ENCODE data around the gene SH3BP4. TPM values are rescaled to one million over a fixed set of nuclear protein-coding genes. Genes with fewer than 3 reads are reported as not detected.

Gene SH3BP4
- total and polyA plus RNA-seq, 2 of the 13 experiments (the other 11 are each of a cell fraction or from before 2014, with no cell fraction given) = 34.6 to 99.1 TPM

- TF ChIP-seq ZNF687 (CRISPR knock-in tag; IDR thresholded peaks at IDR 0.05) (peak; percentile 64), ZNF18 (CRISPR knock-in tag; IDR thresholded peaks at IDR 0.05; ENCODE audit: insufficient replicate concordance) (no peak), FOSL1 (CRISPR knock-in tag; IDR thresholded peaks at IDR 0.05; ENCODE audit: borderline replicate concordance) (no peak), WIZ (CRISPR knock-in tag; IDR thresholded peaks at IDR 0.05) (no peak), SP140L (CRISPR knock-in tag; IDR thresholded peaks at IDR 0.05; ENCODE audit: borderline replicate concordance) (no peak), CTCF (CRISPR knock-in tag; IDR thresholded peaks at IDR 0.05) (no peak), ZNF883 (CRISPR knock-in tag; IDR thresholded peaks at IDR 0.05; ENCODE audit: not compliant biosample characterization) (no peak), ZSCAN31 (CRISPR knock-in tag; IDR thresholded peaks at IDR 0.05; ENCODE audit: low read depth) (no peak; the same call in 1 of the 2 replicates), KMT2A (CRISPR knock-in tag; IDR thresholded peaks at IDR 0.05) (peak; percentile 56; the same call in 1 of the 2 replicates), POGK (CRISPR knock-in tag; conservative IDR thresholded peaks at IDR 0.05) (no peak), ZNF331 (CRISPR knock-in tag; IDR thresholded peaks at IDR 0.05) (no peak), ATM (IDR thresholded peaks at IDR 0.05; ENCODE audit: borderline replicate concordance) (no peak)
Measured at GRCh38 chr2:234954551-234954992, 2.8 kb downstream of the SH3BP4 start (continued).

Data from HepG2 (cell line).